HG03108 (cell line): ENCODE measurements around the gene KDM4C.
A peak's percentile ranks its signal among the peaks of the same experiment; 100 is the strongest.
"Not testable (repeated sequence)": the region's sequence is repeated elsewhere in the genome, so short reads cannot be mapped to it uniquely, and the experiment has no call there.

Source experiments
- ATAC-seq: cut with Tn5 transposase; IDR thresholded peaks from one replicate; pipeline ENCODE4 v1.9.1; 2021; ENCODE audit warnings: moderate library complexity; ENCODE audit not compliant: unreplicated experiment

The KDM4C gene

GRCh38 chr9:6926436-6926835 is 168.7 kb downstream of the KDM4C start:
- ATAC-seq, result no peak

GRCh38 chr9:6927838-6928237 is 170.1 kb downstream of the KDM4C start:
- no peak for ATAC-seq

DNA sequence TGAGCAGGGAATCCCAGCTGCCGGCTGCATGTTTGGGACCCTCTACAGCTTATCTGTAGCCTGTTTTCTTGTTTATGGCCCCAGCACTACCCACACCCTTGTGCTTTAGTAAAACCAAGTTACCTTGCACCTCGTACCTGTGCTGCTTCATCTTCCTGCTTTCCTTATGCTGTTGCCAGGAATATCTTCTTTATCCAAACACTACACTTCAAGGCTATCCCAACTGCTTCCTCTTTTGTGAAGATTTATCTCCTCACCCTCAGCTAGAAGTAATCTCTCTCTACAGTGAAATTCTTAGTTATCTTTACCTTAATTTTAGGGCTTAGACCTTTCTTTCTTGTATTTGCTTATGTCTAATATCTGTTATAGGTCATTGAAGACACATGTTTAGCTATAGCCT is 171.1 kb downstream of the KDM4C start:
- no peak for ATAC-seq

GRCh38 chr9:6929441-6930215 is 171.9 kb downstream of the KDM4C start:
- no peak for ATAC-seq

DNA sequence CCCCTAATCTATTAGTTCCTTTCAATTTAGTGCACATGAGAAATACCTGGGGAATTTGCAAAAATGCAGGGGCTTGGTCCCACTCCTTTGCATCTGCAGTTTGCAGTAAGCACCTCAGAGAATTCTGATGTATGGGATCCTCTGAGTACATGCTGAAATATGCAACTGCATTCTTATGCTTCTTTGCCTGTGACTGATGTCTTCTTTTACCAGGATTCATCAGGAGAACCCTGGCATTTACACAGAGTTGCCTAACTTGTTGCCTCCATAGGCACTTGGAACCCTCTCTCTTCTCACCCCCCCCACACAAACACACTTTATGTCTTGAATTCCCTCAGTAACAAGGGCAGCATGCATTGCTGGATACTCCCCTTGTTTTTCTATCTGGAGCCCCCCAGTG is 173.1 kb downstream of the KDM4C start:
- ATAC-seq, result no peak

- no peak for ATAC-seq
These were observed 174.1 kb downstream of the KDM4C start for GRCh38 chr9:6931913-6932312.

- no peak for ATAC-seq
These were observed 178.3 kb downstream of the KDM4C start for GRCh38 chr9:6936103-6936502.

DNA sequence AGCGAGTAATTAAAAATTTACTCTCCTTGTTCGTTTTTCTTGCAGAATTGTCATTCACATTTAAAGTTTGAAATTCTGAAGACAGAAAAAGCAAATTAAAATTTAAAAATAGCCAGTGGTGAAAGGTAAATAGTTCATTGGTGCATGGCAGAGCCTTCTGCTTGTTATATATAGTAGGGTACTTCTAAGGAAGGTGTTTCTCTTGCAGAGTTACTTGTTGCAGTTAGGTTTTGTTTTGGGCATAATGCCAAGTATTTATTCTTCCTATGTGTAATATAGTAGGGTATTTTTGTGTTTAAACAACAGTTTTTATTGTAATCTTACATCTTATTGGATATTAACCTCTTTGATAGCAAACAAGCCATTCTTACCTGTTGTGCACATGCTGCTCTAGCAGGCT is 179.4 kb downstream of the KDM4C start:
- no peak for ATAC-seq

DNA sequence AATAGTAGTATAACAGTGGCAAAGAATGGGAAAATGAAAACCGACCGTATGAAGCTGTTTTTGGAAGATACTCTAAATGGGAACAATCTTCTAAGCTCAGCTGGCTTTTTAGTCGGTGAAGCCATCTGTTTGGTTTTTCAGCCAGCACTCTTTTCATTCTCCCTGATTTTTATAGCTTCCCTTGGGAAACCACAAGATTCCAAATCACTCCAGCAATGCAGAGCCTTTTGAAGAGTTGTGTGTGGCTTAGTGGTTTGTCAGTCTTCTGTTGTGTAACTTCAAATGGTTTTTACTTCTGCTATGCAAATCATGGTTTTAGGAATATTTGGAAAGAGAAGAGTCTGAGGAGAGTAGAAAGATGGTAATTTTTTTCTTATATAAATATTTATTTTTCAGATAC is 180.7 kb downstream of the KDM4C start:
- no peak for ATAC-seq

DNA sequence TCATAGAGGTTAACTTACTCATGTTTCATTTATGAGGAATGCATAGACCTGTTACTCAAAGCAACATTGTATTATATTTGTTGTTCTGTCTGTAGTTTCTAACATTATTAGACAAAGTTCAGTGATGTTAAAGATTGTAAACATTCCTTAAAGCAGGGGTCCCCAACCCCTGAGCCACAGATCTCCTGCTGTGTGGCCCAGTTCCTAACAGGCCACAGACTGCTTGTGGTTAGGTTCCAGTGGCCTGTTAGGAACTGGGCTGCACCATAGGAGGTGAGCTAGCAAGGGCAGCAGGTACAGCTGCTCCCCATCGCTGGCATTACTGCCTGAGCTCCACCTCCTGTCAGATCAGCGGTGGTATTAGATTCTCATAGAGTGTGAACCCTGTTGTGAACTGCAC is 181.1 kb downstream of the KDM4C start:
- ATAC-seq, result no peak

GRCh38 chr9:6941501-6941900 is 183.7 kb downstream of the KDM4C start:
- no peak for ATAC-seq

- ATAC-seq, result no peak
These were observed 184.6 kb downstream of the KDM4C start for GRCh38 chr9:6942406-6942805.

- ATAC-seq, result no peak
These were observed 185.5 kb downstream of the KDM4C start for GRCh38 chr9:6943293-6943692.

DNA sequence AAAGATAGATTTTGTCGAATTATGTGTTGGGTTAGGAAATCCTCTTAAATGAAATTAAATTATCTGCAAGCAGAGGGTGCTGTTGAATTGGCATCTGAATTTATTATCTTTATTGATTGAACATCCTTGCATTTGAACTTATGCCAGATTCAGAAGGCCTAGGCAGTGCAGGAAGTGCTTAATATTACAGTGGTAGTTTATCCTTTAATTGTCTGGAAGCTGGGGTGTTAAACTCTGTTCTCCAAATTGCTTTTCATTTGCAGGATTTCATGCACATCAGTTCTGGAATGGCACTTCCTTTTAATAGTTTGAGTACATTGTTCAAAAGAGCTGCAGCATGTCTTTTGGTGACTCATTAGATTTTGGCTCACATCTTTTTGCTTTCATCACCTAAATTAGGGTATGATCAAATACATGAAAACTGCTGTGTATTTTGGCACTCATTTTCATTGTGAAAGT is 186.3 kb downstream of the KDM4C start:
- no peak for ATAC-seq

GRCh38 chr9:6944896-6945295 is 187.1 kb downstream of the KDM4C start:
- ATAC-seq, result no peak

DNA sequence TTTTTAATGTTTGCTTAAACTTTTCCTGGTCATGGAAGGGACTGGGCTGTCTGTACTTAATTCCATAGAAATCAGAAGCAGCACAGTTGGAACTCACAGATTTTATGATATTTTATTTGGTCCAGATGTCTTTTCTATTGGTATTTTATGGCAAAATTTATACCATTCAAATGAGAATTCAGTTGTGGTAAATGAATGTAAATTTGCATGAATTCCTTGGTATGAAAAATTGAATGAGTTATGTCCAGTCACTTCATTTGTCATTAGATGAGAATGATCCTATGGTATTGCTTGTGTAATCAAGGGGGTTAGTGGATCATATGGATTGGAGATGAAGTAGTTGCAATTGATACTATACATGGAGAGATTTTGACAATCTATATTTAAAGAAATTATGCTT is 188.0 kb downstream of the KDM4C start:
- no peak for ATAC-seq

DNA sequence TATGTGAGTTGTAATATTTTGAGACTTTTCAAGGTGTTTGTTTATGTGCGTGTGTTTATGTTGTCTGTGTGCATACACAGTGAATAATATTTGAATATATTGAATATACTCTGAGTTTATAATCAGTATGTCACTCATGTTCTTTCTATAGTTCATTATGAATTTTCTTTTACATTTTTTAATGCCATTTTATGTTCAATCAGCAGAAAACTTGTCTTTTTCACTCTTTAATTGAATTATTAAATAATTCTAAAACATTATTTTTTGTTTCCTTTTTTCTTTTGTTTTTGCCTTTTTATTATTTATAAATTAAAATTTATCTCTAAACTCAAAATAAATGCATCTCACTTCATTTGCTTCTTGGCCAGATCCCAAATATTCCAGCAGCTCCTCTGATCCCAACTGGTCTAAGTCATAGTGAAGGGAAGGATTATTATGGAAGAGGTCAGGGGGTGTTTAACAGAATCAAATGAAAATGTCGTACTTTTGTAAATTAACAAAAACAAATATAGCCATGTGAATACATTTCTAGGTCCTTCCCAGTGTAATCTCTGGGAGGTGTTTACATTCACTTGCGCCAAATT is 188.9 kb downstream of the KDM4C start:
- no peak for ATAC-seq

- not testable (repeated sequence) for ATAC-seq
These were observed 191.1 kb downstream of the KDM4C start for GRCh38 chr9:6948921-6949320.

DNA sequence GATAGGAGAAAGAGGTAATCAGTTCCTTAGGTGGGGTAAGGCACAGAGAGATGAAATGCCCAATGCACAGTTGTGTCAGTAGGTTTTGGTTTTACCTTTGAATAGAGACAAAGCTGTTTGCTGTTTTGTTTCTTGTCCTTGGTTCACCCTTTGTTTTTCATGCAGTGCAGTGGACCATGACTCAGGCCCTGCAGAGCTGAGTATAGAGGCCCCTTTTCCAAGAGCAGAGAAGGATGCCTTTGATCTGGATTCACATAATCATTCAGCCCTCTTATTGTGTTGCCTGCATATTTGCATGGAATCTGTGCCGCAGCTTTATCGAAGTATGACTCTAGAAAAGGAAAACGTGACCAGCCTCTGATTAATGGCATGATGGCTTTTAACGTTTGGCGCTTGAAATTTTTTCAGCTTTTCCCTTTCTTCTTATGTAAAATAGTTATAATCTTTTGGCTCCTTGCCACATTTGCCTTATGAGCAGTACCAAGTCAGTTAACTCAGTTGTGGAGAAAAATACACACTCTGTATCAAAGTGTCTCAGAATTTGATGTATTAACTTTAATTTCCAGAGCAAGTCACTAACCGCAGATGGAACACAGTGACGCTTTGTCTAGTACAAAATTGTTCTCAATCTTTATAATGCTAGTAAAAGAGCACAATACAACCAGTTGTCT is 197.6 kb downstream of the KDM4C start:
- peak; percentile 43 for ATAC-seq

DNA sequence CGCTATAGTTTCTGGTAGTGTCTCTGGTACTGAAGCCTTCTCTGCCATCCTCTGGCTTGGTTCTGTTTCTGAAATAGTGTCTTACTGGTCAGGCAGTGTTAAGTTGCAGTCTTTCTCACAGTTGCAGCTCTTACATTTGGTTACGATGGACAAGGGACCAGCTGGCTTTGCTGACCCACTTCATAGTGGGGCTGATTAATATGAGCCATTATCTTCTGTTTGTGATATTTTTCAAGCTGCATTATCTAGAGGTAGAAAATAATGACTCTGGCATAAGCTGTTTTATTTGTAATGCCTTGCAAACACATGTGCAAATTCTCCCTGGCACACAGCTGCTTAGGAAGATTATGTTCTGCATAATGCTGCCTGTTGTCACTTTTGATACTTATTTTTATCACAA is 199.1 kb downstream of the KDM4C start:
- no peak for ATAC-seq

DNA sequence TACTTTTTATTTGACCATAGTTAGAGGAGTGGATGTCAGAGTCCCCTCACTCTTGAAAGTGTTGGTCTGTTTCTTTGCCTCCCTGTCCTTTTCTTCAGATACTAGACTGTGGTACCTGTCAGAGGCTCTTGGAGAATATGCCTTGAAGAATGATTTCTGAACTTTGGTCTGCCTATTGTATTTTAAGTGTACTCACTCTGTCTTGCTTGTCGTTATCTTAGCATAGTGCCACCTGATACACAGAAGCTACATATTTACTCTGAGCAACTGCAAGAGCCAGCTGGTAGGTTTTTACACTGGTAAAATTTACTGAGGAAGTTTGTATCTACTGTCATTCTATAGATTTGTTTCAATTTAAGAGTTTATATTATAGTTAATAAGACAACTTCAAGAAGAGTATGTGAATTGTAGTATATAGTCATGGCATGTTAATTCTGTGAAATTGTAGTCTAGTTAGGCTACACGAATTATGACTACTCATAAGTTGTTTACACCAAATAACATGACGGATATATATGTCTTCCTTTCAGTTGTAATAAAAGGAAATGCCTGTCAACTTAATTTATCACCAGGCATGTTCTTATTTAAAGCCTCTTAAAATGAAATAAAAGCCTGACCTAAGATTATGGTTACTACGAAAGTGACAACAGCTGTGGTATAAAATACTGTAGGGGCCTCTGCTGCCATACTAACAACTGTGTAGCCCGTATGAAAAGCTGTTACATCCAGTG is 201.7 kb downstream of the KDM4C start:
- ATAC-seq, result no peak
